NCI-H345 treated with DMSO at 0.1 percent for 48 hours (cell line): Measurements from ENCODE around the gene PEDS1.
A peak's percentile ranks its signal among the peaks of the same experiment; 100 is the strongest.
"Not testable (repeated sequence)": the region's sequence is repeated elsewhere in the genome, so short reads cannot be mapped to it uniquely, and the experiment has no call there.

Experiments
- DNase-seq: peaks from one replicate; lab custom pipeline; 2025; ENCODE audit not compliant: unreplicated experiment; lab: John Stamatoyannopoulos, UW

Gene PEDS1

GRCh38 chr20:50115041-50115512 is 38.4 kb downstream of the PEDS1 start:
- no peak for DNase-seq

DNA sequence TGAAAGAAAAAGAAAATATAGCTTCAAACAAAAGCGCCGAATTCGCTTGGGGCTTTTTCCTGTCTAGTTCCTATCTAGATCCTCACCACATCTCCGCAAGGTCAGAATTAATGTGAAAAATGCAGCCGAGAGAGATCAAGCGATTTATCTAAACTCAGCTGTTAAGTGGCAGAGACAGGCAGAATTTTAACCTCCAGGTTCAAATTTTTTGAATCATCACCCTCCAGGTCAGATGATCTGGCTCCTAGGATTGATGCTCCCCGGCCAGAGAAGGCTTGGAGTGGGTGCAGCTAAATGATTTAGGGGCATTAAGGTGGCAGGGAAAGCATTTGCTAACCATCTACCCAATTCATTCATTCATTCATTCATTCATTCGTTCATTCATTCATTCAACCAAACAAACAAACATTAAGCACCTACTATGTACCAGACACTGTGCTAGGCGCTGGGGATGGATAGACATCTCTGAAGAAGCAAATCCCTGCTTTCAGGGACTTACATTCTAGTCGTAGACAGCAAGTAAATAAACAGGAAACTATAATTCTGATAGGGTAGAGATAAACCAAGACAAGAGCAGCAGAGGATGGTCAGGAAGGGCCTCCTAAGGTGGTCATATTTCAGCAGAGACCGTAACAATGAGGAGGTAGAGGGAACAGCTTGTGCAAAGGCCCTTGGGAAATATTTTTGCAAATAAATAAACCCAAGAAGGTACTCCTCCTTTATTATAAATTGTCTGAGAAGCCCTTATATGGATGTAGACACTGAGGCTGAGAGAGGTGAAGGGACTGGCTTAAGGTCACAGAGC is 39.9 kb downstream of the PEDS1 start:
- DNase-seq, result no peak

- DNase-seq, result peak; percentile 63
Measured at GRCh38 chr20:50112512-50113419, 40.8 kb downstream of the PEDS1 start, which contains the start of gene UBE2V1. TSS of gene UBE2V1 (minus strand) at chr20:50113150. CDS start at chr20:50113128, 22 bp downstream.

DNA sequence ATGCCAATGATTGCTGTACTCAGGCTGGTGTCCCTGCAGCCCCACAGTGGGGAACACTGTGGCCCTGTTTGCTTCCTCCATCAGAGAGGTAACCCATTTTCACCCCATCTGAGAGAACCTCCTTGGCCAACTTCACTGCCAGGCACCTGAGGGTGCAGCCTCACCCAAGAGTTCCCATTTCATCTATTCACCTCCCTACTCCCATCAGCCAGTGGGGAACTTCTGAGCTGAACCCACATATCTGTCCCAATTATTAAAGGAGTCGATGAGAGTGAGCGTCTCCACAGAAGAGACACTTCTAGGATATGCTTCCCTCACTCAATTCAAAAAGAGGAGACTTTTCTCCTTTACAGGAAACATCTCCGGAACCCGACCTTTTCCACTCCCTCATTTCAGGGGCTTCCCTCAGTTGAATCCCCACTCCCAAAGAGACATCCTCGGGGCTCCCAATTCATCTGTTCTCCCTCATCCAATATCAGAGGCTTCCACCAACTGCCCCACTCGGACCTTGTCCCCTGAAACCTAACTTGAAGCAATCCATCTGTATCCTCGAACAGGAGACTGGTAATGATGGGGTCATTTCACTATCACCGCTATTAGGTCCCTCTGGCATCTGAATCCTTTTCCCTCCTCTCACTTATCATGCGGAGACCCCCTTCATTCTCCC is 41.6 kb downstream of the PEDS1 start:
- DNase-seq, result no peak

DNA sequence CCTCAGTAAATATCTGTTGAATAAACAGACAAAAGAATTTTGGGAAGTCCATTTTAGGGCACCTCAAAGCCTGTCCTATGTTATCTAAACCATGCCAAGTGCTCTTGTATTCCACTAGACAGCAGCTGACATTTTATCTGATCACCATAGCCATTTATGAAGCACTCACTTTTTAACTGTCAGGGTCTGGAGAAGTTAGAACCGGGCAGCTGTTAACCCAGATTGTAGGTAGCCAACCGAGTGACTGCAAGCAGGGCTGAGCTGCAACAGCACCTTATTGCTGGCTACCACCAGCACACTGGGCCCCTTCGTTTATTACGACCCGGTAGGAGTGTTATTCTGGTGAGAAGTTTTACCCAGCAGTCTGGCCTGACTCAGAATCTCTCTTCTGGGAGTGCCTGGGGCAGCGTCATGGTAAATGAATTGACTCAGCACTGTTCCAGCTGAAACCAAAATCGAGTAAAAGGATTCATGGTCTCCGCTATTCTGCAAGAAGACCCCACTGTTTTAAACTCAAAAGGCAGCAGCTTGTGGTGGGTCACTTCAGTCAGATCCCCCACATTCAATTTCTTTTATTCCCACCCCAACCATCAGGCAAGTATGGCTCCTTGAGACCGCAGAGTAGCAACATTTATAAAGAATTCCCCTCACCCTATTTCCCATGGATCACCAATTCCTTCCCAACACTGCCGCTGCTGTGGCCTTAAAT is 42.2 kb downstream of the PEDS1 start:
- no peak for DNase-seq

DNA sequence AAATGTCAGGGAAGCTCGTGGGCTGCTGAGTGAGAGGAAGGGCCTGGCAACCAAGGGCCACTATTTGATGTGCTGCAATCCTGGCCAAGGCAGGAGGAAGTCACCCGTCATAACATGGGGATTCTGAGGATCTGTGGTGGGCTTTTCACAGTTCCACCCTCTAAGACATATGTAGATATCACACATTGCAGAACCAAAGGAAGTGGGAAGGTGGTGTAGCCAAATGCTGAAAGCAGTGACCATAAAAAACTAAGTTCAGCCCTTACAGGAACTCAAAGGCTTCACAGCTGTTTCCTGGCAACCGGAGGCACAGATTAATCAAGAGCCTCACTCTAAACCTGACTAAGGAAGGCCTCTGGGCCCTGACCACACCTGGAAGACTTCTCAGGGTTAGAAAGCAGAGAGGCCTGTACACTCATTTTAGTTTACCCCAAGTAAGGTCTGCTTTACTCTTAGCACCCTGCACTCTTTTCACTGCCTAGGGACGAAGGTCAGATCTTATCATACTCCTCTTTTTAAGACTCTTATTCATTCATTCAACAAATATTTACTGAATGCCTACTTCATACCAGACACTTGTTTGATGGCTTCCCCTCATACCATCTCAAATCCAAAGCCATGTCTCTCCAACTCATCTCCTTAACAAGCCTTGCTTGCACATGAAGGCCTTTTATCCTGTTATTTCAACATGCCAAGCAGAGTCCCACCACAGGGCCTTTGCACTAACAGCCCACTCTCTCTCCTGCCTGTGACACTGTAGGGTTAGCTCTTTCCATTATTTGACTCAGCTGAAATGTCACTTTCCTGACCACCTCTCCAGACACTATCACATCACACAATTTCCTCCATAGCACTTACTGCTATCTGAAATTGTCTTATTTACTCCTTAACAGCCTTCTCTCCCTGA is 43.1 kb downstream of the PEDS1 start:
- DNase-seq, result no peak

- DNase-seq, result no peak
Measured at GRCh38 chr20:50108556-50109235, 44.8 kb downstream of the PEDS1 start.

DNA sequence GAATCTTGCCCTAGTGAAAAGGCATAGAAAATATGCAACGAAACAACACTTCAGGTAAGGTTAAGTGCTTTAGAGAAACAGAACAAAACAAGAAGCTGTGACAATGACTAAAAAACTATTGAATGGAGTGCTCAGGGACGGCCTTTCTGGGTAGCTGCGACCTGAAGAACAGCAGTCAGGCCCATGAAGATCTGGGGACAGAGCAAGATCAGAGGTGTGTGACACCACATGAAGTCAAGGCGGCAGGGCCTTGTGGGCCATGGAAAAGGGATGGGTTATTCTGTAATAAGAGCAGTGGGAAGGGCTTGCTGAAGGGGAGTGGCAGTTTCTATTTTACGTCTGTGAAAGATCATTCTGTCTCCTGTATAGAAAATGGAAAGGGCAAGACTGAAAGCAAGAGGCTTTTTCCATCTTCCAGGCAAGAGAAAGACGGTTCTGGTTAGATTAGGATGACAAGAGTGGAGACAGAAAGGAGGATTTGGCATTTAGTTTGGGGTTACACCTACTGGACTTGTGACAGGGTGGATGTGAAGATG is 45.7 kb downstream of the PEDS1 start:
- no peak for DNase-seq

GRCh38 chr20:50107086-50107660 is 46.4 kb downstream of the PEDS1 start:
- DNase-seq, result no peak

DNA sequence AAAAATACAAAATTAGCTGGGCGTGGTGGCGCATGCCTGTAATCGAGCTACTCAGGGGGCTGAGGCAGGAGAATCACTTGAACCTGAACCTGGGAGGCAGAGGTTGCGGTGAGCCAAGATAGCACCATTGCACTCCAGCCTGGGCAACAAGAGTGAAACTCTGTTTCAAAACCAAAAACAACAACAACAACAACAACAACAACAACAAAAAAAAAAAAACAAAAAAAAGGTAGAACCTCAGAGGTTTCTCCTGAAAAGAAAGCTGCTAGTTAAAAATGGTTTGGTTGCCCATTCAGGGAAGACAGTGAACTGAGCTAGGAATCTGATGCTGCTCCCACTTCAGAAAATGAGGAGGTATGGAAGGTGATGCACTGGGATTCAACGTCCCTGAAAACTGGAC is 46.9 kb downstream of the PEDS1 start:
- DNase-seq, result not testable (repeated sequence)
